Activated CD8-positive, alpha-beta T cell treated with anti-CD3 and anti-CD28 coated beads for 36 hours (primary cell): ENCODE results near the gene TMEM151A. TPM values are rescaled to one million over a fixed set of nuclear protein-coding genes. Genes with fewer than 3 reads are reported as not detected.

Source experiments
- ATAC-seq: fragments of 200-7000 bp; cut with Tn5 transposase; one replicate; pipeline ENCODE4 v1.10.0; 2021; ENCODE audit warnings: mild to moderate bottlenecking, moderate library complexity
- CTCF ChIA-PET: fragments of 350-600 bp; sonication (Branson Sonifier 250); formaldehyde crosslinking; loops from one replicate; lab custom pipeline; 2021; ENCODE audit warnings: antibody characterized with exemption; lab: Charles Lee
- POLR2A ChIA-PET: fragments of 350-600 bp; sonication (Branson Sonifier 250); formaldehyde crosslinking; loops from one replicate; lab custom pipeline; 2021; ENCODE audit warnings: antibody characterized with exemption; lab: Charles Lee
- DNase-seq: peaks from one replicate; pipeline ENCODE4 v3.0.0-alpha.2; 2020
- H3K27ac Mint-ChIP-seq: one replicate; pipeline ENCODE4 v1.8.0; 2021; ENCODE audit warnings: mild to moderate bottlenecking, mixed read lengths
- H3K27me3 Mint-ChIP-seq: one replicate; pipeline ENCODE4 v1.8.0; 2021; ENCODE audit warnings: mixed read lengths
- H3K36me3 Mint-ChIP-seq: one replicate; pipeline ENCODE4 v1.8.0; 2021; ENCODE audit warnings: low read depth, mixed read lengths
- H3K4me1 Mint-ChIP-seq: one replicate; pipeline ENCODE4 v1.8.0; 2021; ENCODE audit warnings: low read depth, mixed read lengths
- H3K4me3 Mint-ChIP-seq: one replicate; pipeline ENCODE4 v1.8.0; 2021; ENCODE audit warnings: mild to moderate bottlenecking, moderate library complexity, mixed read lengths
- H3K9me3 Mint-ChIP-seq: one replicate; pipeline ENCODE4 v1.8.0; 2021; ENCODE audit warnings: mixed read lengths
- CTCF ChIP-seq: fragments of 200-600 bp; IDR thresholded peaks from one replicate; pipeline ENCODE4 v1.8.0; 2022; ENCODE audit warnings: antibody characterized with exemption, mild to moderate bottlenecking
- intact Hi-C: fragments of 100-400 bp; cut with micrococcal nuclease; formaldehyde crosslinking; loops from one replicate; pipeline ENCODE4 v1.10.0; 2022
- total RNA-seq, 2 experiments: library from RNA; stranded (reverse); gene quantifications; one replicate each; pipeline ENCODE4 v1.2.3, GENCODE V29; 2021

TMEM151A gene
- total RNA-seq, 2 experiments from 2014 or later = not detected

DNA sequence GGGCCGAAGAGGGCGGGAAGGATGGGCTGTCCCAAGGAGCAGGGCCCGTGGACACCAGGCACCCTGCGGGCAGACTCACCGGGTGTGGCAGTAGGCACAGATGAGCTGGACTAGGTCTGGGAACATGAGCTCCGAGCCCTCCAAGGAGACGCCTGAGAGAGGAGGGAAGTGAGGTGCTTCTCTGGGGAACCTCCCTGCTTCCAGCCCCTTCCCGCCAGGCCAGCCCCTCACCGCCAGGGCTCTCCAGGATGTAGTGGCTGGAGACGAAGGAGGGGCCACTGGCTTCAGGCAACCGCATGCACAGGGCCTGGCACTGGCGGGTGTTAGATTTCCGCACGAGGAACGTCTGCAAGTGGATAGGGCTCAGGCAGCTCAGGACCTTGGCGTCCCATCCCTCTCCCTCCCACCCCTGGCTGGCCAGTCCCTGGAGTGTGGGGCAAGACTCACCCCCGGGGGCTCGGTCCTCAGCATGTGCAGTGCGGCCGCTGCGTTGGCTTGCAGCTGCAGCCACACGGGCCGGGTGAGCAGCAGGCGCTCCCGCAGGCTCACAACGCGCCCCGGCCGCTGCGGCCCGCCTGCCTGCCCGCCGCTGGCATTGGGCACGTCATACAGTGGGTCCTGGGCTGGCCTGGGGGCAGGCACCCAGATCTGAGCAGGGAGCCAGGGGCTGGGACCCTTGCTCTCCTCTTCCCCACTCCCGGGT lies 44.0 kb downstream of the TMEM151A start:
- H3K27me3 Mint-ChIP-seq = no peaks in the 10 kb centered on the region
- peaks cover 23% of the 10 kb centered on the region for H3K36me3 Mint-ChIP-seq
- DNase-seq (peak; percentile 24), ATAC-seq (peak; percentile 3)
- ChIA-PET POLR2A (interaction anchor here (1.6 to 4.7 kb wide), 5 partner anchors 9 to 36 kb away, joined by 5 to 38 read pairs (median 7); partner anchors contain the start of genes B4GAT1, BRMS1, CD248 and SLC29A2), CTCF (interaction anchor here (0.7 to 8.7 kb wide), 10 partner anchors 9 to 113 kb away, joined by 3 to 133 read pairs (median 5); partner anchors contain the start of genes BRMS1 and CD248)
- no peak for TF ChIP-seq CTCF
- H3K27ac Mint-ChIP-seq = peak overlapping the region; percentile 85
- H3K4me1 Mint-ChIP-seq = peaks cover 33% of the 10 kb centered on the region
- intact Hi-C loops = no loop called here
- peak overlapping the region; percentile 66 for H3K4me3 Mint-ChIP-seq
- H3K9me3 Mint-ChIP-seq = no peaks in the 10 kb centered on the region

DNA sequence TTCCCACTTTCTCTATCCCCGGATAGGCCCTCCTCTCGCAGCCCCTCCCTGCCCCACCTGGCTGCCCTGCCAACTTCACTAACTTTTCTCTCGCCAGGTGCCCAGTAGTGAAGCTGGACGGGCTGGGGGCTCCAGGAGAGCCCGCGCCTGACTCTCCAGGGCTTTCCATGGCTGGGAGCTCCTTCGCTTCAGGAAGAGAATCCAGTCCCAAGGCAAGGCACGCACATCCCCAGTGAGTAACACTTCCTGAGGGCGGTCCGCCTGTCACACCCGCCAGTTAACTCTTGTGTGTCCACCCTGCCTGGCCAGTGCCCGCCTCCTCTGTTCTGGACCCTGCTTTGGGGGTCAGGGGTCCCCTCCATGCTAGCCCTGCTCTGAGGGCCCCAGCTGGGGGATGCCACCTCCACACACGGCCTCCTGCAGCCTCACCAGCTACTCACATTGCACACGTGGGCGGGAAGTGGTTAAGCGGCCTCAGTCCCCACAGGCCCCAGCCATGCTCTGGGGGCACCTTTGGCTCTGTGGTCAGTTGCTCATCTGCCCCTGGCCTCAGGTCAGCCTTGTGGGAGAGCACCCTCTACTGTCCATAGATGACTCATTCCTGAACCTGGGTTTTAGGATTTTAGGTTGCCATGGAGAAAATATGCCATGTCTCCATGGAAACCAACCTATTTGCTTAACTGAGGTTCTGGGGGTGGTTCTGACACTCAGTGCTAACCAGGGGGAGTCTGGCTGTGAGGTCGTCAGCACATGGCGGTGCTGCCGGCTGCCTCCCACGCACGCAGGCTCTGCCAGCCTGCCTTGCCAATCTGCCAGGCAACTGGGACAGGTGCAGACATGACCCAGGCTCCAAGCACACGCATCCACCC lies 44.8 kb downstream of the TMEM151A start, which contains the start of gene RIN1:
TSS of gene RIN1 (minus strand) at position 201 of the 869 bp plus-strand sequence. CDS start at position 169, 32 bp downstream.
- peak within 1 kb of the TSS; percentile 85 for H3K27ac Mint-ChIP-seq
- ChIA-PET POLR2A (interaction anchor here (1.6 to 4.7 kb wide), 5 partner anchors 9 to 35 kb away, joined by 5 to 38 read pairs (median 7); partner anchors contain the start of genes B4GAT1, BRMS1, CD248 and SLC29A2), CTCF (interaction anchor here (1.0 to 8.7 kb wide), 6 partner anchors 9 to 114 kb away, joined by 4 to 133 read pairs (median 6); partner anchors contain the start of genes BRMS1 and CD248)
- intact Hi-C loops = no loop called here
- H3K27me3 Mint-ChIP-seq = no peaks in the 10 kb centered on the region
- H3K4me3 Mint-ChIP-seq = peak within 1 kb of the TSS; percentile 66
- DNase-seq (peak; percentile 91), ATAC-seq (peak; percentile 84)
- peaks cover 27% of the 10 kb centered on the region for H3K36me3 Mint-ChIP-seq
- H3K9me3 Mint-ChIP-seq = no peaks in the 10 kb centered on the region
- H3K4me1 Mint-ChIP-seq = peaks cover 33% of the 10 kb centered on the region
- no peak for TF ChIP-seq CTCF

GRCh38 chr11:66337103-66337899 lies 45.6 kb downstream of the TMEM151A start:
- ChIA-PET POLR2A (interaction anchor here (0.8 to 4.7 kb wide), 6 partner anchors 8 to 22 kb away, joined by 3 to 38 read pairs (median 4); partner anchors contain the start of genes BRMS1 and CD248), CTCF (interaction anchor here (0.9 to 8.7 kb wide), 6 partner anchors 8 to 115 kb away, joined by 3 to 133 read pairs (median 6); partner anchors contain the start of genes BRMS1 and CD248)
- peak overlapping the region; percentile 85 for H3K27ac Mint-ChIP-seq
- intact Hi-C loops = no loop called here
- DNase-seq = no peak
- no peak for ATAC-seq
- no peaks in the 10 kb centered on the region for H3K9me3 Mint-ChIP-seq
- H3K4me3 Mint-ChIP-seq = peak overlapping the region; percentile 66
- peaks cover 33% of the 10 kb centered on the region for H3K4me1 Mint-ChIP-seq
- H3K36me3 Mint-ChIP-seq = peaks cover 31% of the 10 kb centered on the region
- no peak for TF ChIP-seq CTCF
- no peaks in the 10 kb centered on the region for H3K27me3 Mint-ChIP-seq

DNA sequence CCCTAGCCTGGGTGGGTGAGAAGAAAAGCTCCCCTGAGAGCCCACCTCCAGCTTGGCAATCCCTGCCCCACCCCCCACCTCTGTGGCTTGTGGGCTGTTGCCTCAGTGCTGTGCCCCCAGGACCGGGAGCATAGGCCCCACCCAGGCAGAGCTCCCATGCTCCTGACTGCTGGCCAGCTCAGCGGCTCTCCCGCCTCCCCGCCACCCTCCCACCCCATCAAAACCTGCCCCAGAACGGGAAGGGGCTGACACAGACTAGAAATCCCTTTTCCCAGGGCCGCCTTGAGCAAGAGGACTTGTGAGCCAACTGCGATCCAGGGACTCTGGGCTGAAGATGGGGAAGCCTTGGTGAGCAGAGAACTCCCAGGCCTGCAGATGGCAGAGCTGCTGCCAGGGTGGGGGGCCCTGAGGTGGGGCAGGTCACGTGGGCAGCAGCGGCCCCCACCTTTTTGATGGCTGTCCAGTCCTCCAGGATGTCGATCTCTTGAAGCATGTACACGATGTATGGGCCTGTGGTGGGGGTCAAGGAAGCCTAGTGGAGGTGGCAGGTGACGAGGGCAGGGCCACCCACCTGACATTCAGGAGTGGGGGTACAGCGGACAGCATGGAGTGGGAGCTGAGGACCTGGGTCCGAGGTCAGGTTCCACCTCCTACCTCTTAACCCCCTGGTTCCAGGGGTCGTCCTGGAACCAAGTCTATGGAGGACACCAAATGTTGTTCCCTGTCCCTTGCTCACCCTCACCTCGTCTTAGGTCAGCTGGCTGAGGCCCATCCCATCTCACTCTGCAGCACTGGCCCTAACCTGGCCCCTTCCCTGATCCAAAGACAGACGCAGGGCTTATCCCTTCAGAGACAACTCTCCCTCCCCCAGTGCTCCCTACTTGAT lies 46.8 kb downstream of the TMEM151A start:
- ATAC-seq (no peak), DNase-seq (no peak)
- Mint-ChIP-seq H3K4me3 (no peak overlapping the region), H3K4me1 (peaks cover 42% of the 10 kb centered on the region), H3K27ac (peak overlapping the region; percentile 59), H3K36me3 (peaks cover 35% of the 10 kb centered on the region), H3K27me3 (no peaks in the 10 kb centered on the region), H3K9me3 (no peaks in the 10 kb centered on the region)
- ChIA-PET CTCF (interaction anchor here (1.6 to 1.9 kb wide), 2 partner anchors 48 to 50 kb away, joined by 3 to 5 read pairs; no protein-coding TSS in a partner anchor), POLR2A (interaction anchor here (0.5 to 1.2 kb wide), 5 partner anchors 10 to 52 kb away, joined by 3 to 5 read pairs (median 4); no protein-coding TSS in a partner anchor)
- TF ChIP-seq CTCF = no peak
- intact Hi-C loops = no loop called here
